ENCODE measurements around the gene PCDHAC1. TPM values are rescaled to one million over a fixed set of nuclear protein-coding genes. Genes with fewer than 3 reads are reported as not detected.

The PCDHAC1 gene, protein sequence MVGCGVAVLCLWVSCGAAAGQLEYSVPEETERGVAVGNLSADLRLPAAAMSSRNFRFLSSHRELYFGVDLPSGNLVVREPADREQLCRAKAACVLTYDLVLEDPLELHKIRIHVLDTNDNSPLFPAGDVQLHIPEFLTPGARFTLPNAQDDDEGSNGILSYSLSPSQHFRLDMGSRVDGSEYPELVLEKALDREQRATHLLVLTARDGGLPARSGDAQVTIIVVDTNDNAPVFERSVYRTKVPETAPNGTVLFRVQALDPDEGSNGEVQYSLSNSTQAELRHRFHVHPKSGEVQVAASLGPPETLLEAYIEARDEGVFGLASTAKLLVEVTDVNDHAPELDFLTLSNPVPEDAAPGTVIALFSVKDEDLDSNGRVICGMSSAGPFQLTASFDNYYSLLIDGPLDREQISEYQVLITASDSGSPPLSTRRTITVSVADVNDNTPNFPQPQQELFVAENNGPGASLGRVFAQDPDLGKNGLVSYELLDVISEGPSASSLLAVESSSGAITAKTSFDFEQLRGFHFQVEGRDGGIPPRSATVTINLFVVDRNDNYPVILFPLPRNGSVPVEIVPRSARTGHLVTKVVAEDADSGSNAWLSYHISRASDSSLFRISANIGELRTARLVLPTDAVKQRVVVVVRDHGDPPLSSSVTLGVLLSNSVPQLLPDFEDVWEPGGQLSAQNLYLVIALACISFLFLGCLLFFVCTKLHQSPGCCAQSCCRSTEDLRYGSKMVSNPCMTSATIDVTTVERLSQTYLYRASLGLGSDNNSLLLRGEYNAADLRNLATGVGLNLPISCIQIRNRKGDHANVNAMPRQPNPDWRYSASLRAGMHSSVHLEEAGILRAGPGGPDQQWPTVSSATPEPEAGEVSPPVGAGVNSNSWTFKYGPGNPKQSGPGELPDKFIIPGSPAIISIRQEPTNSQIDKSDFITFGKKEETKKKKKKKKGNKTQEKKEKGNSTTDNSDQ
- 1.5 to 2.7 TPM (median 2.2 TPM) in 5 replicates for total RNA-seq (2022; extraction: Qiagen RNA extraction)

DNA sequence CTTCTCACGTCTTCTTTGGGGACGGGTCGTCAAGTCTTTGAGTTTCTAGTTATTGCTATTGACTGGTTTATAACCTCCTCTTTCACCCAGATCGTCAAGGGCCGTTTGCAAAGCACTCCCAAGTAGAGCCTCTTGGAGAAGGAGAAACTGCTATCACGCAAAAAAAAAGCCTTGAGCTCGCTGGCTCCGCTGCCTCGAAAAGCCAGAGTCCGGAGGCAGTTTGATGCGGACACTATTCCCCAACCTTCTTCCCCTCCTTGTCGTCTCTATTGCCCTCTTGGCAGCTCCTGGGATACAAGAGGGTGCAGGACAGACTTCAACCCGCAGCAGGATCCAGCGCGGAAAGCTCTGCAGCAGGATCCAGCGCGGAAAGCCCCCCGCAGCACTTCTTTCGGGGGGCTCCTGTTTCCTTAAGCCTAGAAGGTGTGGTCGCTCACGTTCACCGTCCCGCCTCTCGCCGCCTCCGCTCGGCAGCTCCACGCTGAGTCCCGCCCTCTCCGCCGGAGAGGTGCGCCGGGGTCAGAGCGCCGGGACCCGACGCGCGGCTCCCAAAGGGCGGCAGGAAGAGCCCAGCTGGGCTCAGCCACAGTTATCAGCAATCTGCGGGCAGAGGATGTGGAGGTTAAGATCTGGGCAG, at the start of gene PCDHAC1:
Gene PCDHAC1 (plus strand): TSS at position 494 of the 637 bp plus-strand sequence. CDS start 594 bp downstream, outside the sequence.

DNA sequence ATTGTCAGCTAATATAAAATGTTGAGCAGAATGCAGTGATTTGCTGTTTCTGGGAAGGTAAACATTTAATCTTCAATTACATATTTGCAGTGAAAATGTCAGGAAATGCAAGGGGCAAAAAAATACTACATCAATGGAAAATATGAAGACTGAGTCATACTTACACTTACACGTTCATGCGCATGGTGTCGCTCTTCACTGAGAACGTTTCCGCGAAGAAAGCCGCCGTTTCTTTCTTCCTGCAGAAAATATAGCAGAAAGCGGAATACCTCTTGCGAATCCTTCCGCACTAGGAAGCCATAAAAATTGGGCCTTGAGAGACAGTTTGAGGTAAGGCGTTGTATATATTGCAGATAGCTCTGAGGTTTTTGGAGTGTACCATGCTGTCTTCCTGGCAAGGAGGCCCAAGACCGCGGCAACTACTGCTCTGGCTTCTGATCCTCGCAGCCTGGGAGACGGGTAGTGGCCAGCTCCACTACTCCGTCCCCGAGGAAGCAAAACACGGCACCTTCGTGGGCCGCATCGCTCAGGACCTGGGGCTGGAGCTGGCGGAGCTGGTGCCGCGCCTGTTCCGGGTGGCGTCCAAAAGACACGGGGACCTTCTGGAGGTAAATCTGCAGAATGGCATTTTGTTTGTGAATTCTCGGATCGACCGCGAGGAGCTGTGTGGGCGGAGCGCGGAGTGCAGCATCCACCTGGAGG, 44.1 kb upstream of the PCDHAC1 start, which contains the start of gene PCDHA13:
Gene PCDHA13 (plus strand): TSS at position 236 of the 702 bp plus-strand sequence. CDS start 145 bp downstream, at position 381.

DNA sequence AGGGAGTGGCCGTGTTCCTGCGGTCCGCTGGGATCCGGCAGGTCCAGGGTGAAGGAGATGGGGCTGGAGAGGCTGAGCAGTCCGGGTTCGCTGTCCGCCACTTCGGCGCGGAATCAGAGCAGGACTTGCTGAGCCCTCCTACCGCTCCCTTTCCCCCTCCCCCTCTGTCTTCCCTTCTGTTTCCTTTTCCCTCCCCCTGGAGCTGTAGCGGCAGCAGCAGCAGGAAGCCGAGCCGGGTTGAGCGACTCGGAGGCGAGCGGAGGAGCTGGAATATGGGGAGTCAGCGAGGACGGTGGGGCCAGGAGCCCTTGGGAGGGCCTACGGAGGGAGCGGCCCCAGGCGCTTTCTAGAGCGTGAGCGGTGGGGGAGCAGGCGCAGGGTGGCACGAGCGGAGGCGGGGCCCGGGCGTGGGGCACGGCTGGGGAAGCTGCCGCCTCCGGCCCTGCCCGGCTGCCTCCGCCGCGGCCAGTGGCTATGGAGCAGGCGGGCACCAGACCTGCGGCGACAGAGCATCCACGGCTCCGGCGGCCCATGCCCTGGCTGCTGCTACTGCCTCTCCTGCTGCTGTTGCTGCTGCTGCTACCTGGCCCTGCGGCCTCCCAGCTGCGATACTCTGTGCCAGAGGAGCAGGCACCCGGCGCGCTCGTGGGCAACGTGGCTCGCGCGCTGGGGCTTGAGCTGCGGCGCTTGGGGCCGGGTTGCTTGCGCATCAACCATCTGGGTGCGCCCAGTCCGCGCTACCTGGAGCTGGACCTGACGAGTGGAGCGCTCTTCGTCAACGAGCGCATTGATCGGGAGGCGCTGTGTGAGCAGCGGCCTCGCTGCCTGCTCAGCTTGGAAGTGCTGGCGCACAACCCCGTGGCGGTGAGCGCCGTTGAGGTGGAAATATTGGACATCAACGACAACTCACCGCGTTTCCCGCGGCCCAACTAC, 40.5 kb downstream of the PCDHAC1 start, which contains the start of gene PCDHAC2:
Gene PCDHAC2 (plus strand): TSS at position 184 of the 933 bp plus-strand sequence. CDS start 291 bp downstream, at position 475.

Other genes starting within 250 kb of the PCDHAC1 start
- gene HARS1, start 234.9 kb upstream of the PCDHAC1 start, total RNA-seq (2022; extraction: Qiagen RNA extraction), result 75.3 to 80.9 TPM (median 78.3 TPM) in 5 replicates
- 35.2 to 39.8 TPM (median 37.8 TPM) in 5 replicates for gene HARS2, start 234.8 kb upstream of the PCDHAC1 start, total RNA-seq (2022; extraction: Qiagen RNA extraction)
- 87.0 to 126 TPM (median 90.9 TPM) in 5 replicates for gene ZMAT2, start 225.9 kb upstream of the PCDHAC1 start, total RNA-seq (2022; extraction: Qiagen RNA extraction)
- 0.08 to 0.21 TPM (median 0.18 TPM) in 5 replicates for gene PCDHA1, start 140.2 kb upstream of the PCDHAC1 start, total RNA-seq (2022; extraction: Qiagen RNA extraction)
- gene PCDHA2, start 131.4 kb upstream of the PCDHAC1 start, total RNA-seq (2022; extraction: Qiagen RNA extraction), result 0.02 to 0.09 TPM (median 0.06 TPM) in 5 replicates
- 0.69 to 1.1 TPM (median 0.82 TPM) in 5 replicates for gene PCDHA3, start 125.2 kb upstream of the PCDHAC1 start, total RNA-seq (2022; extraction: Qiagen RNA extraction)
- gene PCDHA4, start 119.2 kb upstream of the PCDHAC1 start, total RNA-seq (2022; extraction: Qiagen RNA extraction), result 1.4 to 2.3 TPM (median 1.8 TPM) in 5 replicates
- 0.52 to 0.95 TPM (median 0.85 TPM) in 5 replicates for gene PCDHA5, start 104.7 kb upstream of the PCDHAC1 start, total RNA-seq (2022; extraction: Qiagen RNA extraction)
- gene PCDHA6, start 98.3 kb upstream of the PCDHAC1 start, total RNA-seq (2022; extraction: Qiagen RNA extraction), result 0.03 to 0.13 TPM (median 0.04 TPM) in 5 replicates
- 0.07 to 0.16 TPM (median 0.12 TPM) in 5 replicates for gene PCDHA7, start 92.0 kb upstream of the PCDHAC1 start, total RNA-seq (2022; extraction: Qiagen RNA extraction)
- gene PCDHA8, start 85.1 kb upstream of the PCDHAC1 start, total RNA-seq (2022; extraction: Qiagen RNA extraction), result 0.03 to 0.06 TPM (median 0.04 TPM) in 5 replicates
- gene PCDHA9, start 77.9 kb upstream of the PCDHAC1 start, total RNA-seq (2022; extraction: Qiagen RNA extraction), result 0.01 TPM in 1 of 5 replicates, not detected in the others
- gene PCDHA10, start 70.4 kb upstream of the PCDHAC1 start, total RNA-seq (2022; extraction: Qiagen RNA extraction), result under 0.01 to 0.05 TPM (median 0.02 TPM) in 3 of 5 replicates, not detected in the others
- 0.07 to 0.34 TPM (median 0.11 TPM) in 5 replicates for gene PCDHA11, start 57.3 kb upstream of the PCDHAC1 start, total RNA-seq (2022; extraction: Qiagen RNA extraction)
- 2.8 to 3.7 TPM (median 2.9 TPM) in 5 replicates for gene PCDHA12, start 51.0 kb upstream of the PCDHAC1 start, total RNA-seq (2022; extraction: Qiagen RNA extraction)
- 0.04 to 0.09 TPM (median 0.06 TPM) in 4 of 5 replicates, not detected in the other for gene PCDHA13, start 44.2 kb upstream of the PCDHAC1 start, total RNA-seq (2022; extraction: Qiagen RNA extraction)
- gene PCDHAC2, start 40.2 kb downstream of the PCDHAC1 start, total RNA-seq (2022; extraction: Qiagen RNA extraction), result 3.2 to 4.6 TPM (median 4.2 TPM) in 5 replicates
- gene PCDHB1, start 125.1 kb downstream of the PCDHAC1 start, total RNA-seq (2022; extraction: Qiagen RNA extraction), result not detected in 5 replicates
- gene PCDHB2, start 168.3 kb downstream of the PCDHAC1 start, total RNA-seq (2022; extraction: Qiagen RNA extraction), result 3.1 to 3.9 TPM (median 3.5 TPM) in 5 replicates
- 0.04 to 0.30 TPM (median 0.15 TPM) in 4 of 5 replicates, not detected in the other for gene PCDHB3, start 174.2 kb downstream of the PCDHAC1 start, total RNA-seq (2022; extraction: Qiagen RNA extraction)
- 0.02 to 0.12 TPM (median 0.02 TPM) in 3 of 5 replicates, not detected in the others for gene PCDHB4, start 195.5 kb downstream of the PCDHAC1 start, total RNA-seq (2022; extraction: Qiagen RNA extraction)
- gene PCDHB5, start 208.9 kb downstream of the PCDHAC1 start, total RNA-seq (2022; extraction: Qiagen RNA extraction), result 1.1 to 1.6 TPM (median 1.4 TPM) in 5 replicates
- 0.74 to 1.2 TPM (median 0.88 TPM) in 5 replicates for gene PCDHB6, start 223.8 kb downstream of the PCDHAC1 start, total RNA-seq (2022; extraction: Qiagen RNA extraction)
- 0.02 TPM in 1 of 5 replicates, not detected in the others for gene PCDHB7, start 246.3 kb downstream of the PCDHAC1 start, total RNA-seq (2022; extraction: Qiagen RNA extraction)

Data from A549 treated with dexamethasone at 1 μM for 4 hours (cell line).